ENCODE results near the gene GRIK4. TPM values are rescaled to one million over a fixed set of nuclear protein-coding genes. Genes with fewer than 3 reads are reported as not detected.

Gene GRIK4
- total RNA-seq, 2 donors from 2014 or later = 0.05 to 1.7 TPM

DNA sequence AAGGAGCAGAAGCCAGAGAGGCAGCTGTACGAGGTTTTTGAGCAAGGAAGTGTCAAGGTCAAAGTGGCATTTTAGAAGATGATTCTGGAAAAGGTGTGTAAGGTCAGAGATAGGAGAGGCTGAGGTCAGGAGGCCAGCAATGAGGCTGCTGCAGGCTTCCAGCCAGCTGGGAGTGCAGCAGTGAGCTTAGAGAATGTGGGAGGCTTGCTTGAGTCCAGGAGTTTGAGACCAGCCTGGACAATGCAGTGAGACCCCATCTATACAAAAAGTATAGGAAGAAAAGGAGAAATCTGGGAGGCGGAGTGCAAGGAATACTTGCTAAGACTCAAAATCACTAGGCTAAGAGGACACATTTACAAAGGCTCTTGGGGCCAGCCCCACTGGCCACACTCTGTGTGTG lies 96.5 kb downstream of the GRIK4 start:
- Histone ChIP-seq H3K27me3 (replicated peaks; ENCODE audit: insufficient read depth) (no peaks in the 10 kb centered on the region), H3K27ac (no peak overlapping the region), H3K36me3 (no peaks in the 10 kb centered on the region), H3K9me3 (no peaks in the 10 kb centered on the region), H3K4me3 (no peak overlapping the region), H3K4me1 (replicated peaks) (no peaks in the 10 kb centered on the region)
- intact Hi-C loops (cut with DNase I) = no loop called here
- 76% methylated on average over 2 of the region's 2 CpGs for WGBS
- no peak for DNase-seq (ENCODE audit: low spot score)
- TF ChIP-seq POLR2AphosphoS5 (IDR thresholded peaks at IDR 0.05) = no peak
- TF ChIP-seq, protein P1, sequence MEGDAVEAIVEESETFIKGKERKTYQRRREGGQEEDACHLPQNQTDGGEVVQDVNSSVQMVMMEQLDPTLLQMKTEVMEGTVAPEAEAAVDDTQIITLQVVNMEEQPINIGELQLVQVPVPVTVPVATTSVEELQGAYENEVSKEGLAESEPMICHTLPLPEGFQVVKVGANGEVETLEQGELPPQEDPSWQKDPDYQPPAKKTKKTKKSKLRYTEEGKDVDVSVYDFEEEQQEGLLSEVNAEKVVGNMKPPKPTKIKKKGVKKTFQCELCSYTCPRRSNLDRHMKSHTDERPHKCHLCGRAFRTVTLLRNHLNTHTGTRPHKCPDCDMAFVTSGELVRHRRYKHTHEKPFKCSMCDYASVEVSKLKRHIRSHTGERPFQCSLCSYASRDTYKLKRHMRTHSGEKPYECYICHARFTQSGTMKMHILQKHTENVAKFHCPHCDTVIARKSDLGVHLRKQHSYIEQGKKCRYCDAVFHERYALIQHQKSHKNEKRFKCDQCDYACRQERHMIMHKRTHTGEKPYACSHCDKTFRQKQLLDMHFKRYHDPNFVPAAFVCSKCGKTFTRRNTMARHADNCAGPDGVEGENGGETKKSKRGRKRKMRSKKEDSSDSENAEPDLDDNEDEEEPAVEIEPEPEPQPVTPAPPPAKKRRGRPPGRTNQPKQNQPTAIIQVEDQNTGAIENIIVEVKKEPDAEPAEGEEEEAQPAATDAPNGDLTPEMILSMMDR (IDR thresholded peaks at IDR 0.05) = no peak
- no peak for TF ChIP-seq POLR2A (IDR thresholded peaks at IDR 0.05)

DNA sequence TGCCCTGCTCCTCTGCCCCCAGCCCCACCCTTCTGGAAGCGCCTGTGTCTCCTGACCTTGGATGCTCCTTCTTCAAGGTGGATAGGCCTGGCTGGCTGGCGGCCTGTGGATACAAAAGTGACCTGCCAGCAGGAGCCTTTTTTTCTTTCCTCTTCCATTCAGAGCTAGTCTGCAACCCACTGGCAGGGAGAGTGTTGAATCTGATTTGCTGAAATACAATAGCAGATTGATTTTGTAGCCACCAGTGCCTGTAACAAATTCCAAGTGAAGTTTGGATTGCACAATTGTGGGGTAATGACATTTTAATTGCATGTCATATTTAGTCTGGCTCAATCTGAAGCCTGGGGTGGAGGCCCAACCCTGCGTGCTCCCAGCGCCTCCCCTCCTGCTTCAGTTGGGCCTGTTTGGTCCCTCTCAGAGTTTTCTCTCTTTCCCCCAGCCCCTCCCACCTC lies 97.2 kb downstream of the GRIK4 start:
- no peaks in the 10 kb centered on the region for H3K27me3 ChIP-seq (replicated peaks; ENCODE audit: insufficient read depth)
- TF ChIP-seq POLR2AphosphoS5 (IDR thresholded peaks at IDR 0.05) = peak; percentile 88
- TF ChIP-seq, protein P1 (IDR thresholded peaks at IDR 0.05) = no peak
- no peak overlapping the region for H3K4me3 ChIP-seq
- WGBS = 30% methylated on average over 4 of the region's 4 CpGs
- H3K36me3 ChIP-seq = no peaks in the 10 kb centered on the region
- DNase-seq (ENCODE audit: low spot score) = peak; percentile 76
- H3K4me1 ChIP-seq (replicated peaks) = no peaks in the 10 kb centered on the region
- no peaks in the 10 kb centered on the region for H3K9me3 ChIP-seq
- intact Hi-C loops (cut with DNase I) = no loop called here
- no peak overlapping the region for H3K27ac ChIP-seq

DNA sequence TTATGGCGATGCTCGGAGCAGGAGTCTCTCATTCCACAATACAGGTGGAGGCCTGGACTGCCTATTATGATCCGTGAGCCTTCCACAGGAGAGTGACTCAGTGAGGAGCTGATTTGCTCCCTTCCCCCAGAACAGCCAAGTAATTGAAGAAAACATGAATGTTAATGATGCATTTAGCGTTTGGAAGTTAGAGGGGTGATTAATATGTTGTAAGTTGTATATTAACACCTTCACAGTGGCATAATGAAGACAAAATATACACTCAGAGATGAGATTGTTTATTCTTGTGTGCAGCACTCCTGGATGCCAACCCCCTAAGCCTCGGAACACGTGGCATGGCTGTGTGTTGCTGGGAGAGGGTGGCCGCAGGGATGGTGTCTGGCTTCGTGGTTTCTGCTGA lies 98.6 kb downstream of the GRIK4 start:
- TF ChIP-seq POLR2AphosphoS5 (IDR thresholded peaks at IDR 0.05) (no peak), POLR2A (IDR thresholded peaks at IDR 0.05) (no peak)
- TF ChIP-seq, protein P1 (IDR thresholded peaks at IDR 0.05) = no peak
- WGBS = 89% methylated on average over 5 of the region's 8 CpGs

DNA sequence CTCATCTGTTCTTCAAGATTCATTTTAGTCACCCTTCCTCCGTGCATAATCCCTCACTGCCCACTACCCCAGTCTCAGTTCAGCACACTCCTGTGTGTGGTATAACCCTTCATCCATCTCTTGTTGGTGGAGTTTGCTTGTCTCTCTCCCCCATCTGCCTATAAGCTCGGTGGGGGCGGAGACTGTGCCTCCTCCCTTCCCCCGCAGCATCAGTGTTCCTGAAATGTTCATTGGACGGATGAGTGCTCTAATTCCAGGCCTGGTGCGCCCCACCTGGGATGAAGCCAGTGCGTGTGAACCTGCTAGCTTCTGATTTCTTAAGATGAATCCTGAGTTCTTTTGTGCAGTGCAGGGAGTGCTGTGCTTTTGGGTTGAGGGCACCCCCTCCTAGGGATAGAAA lies 100.0 kb downstream of the GRIK4 start:
- DNase-seq (ENCODE audit: low spot score) = no peak
- H3K27me3 ChIP-seq (replicated peaks; ENCODE audit: insufficient read depth) = no peaks in the 10 kb centered on the region
- H3K27ac ChIP-seq = no peak overlapping the region
- intact Hi-C loops (cut with DNase I) = no loop called here
- no peak overlapping the region for H3K4me3 ChIP-seq
- TF ChIP-seq, protein P1 (IDR thresholded peaks at IDR 0.05) = no peak
- no peak for TF ChIP-seq POLR2AphosphoS5 (IDR thresholded peaks at IDR 0.05)
- TF ChIP-seq POLR2A (IDR thresholded peaks at IDR 0.05) = no peak
- no peaks in the 10 kb centered on the region for H3K9me3 ChIP-seq
- 87% methylated on average over 7 of the region's 7 CpGs for WGBS
- no peaks in the 10 kb centered on the region for H3K36me3 ChIP-seq
- no peaks in the 10 kb centered on the region for H3K4me1 ChIP-seq (replicated peaks)

More for the DNA sequence above, 98.6 kb downstream of the GRIK4 start:
- Histone ChIP-seq H3K4me1 (replicated peaks) (no peaks in the 10 kb centered on the region), H3K9me3 (no peaks in the 10 kb centered on the region), H3K4me3 (no peak overlapping the region), H3K27ac (no peak overlapping the region), H3K36me3 (no peaks in the 10 kb centered on the region), H3K27me3 (replicated peaks; ENCODE audit: insufficient read depth) (no peaks in the 10 kb centered on the region)
- intact Hi-C loops (cut with DNase I) = no loop called here
- no peak for DNase-seq (ENCODE audit: low spot score)

DNA sequence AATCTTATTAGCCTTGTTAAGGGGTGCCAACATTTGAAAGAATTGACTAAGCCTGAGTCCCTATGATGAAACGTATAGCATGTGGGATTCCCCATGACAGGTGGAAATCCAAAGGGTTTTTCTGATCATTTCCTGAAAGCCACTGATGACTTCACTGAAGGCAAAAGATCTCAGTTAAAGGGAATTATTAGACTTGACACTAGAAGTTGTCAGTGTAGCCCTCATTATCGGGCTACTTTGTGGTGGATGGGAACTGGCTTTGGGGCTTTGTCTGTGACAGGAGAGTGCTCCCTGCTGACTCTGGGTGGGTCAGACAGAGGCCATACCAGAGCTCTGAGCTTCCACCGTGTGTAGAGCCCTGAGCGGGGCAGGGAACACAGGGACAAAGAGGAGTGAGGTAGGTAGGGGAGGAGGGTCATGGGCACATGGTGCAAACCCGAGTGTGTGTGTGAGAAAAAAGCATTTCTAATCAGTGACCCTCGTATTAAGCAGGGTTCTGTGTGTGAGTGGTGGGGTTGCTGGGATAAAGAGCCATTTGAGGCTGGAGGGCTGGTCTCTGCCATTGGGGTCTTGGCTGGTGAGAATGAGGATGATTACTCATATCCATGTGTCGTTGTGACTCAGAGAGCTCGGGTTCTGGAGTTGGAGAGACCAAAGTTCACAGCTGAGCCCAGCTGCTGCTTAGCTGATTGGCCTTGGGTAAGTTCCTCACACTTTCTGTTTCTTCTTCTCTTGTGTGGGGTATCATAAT lies 101.1 kb downstream of the GRIK4 start:
- H3K9me3 ChIP-seq = no peaks in the 10 kb centered on the region
- intact Hi-C loops (cut with DNase I) = no loop called here
- H3K4me3 ChIP-seq = no peak overlapping the region
- no peak for TF ChIP-seq POLR2A (IDR thresholded peaks at IDR 0.05)
- no peak for TF ChIP-seq POLR2AphosphoS5 (IDR thresholded peaks at IDR 0.05)
- TF ChIP-seq, protein P1 (IDR thresholded peaks at IDR 0.05) = no peak
- 81% methylated on average over 8 of the region's 8 CpGs for WGBS
- no peaks in the 10 kb centered on the region for H3K4me1 ChIP-seq (replicated peaks)
- no peak for DNase-seq (ENCODE audit: low spot score)
- no peaks in the 10 kb centered on the region for H3K27me3 ChIP-seq (replicated peaks; ENCODE audit: insufficient read depth)
- no peak overlapping the region for H3K27ac ChIP-seq
- no peaks in the 10 kb centered on the region for H3K36me3 ChIP-seq
